GM23338 (cell line): ENCODE data around the gene STK32C. TPM values are rescaled to one million over a fixed set of nuclear protein-coding genes. Genes with fewer than 3 reads are reported as not detected.

Source experiments
- ATAC-seq: fragments of 200-7000 bp; cut with Tn5 transposase; 3 replicates; pipeline ENCODE4 v1.9.1; 2020
- DNase-seq: peaks from one replicate; pipeline ENCODE4 v3.0.0-alpha.2; 2015; ENCODE audit warnings: low spot score
- H2AFZ ChIP-seq: fragments of 200-600 bp; sonication (generic); 2 replicates; pipeline ENCODE4 v1.8.0; 2016; ENCODE audit warnings: antibody characterized with exemption, mild to moderate bottlenecking, moderate library complexity
- H3F3A ChIP-seq: fragments of 200-600 bp; sonication (generic); replicated peaks from 2 replicates; pipeline ENCODE4 v1.8.0; 2017; ENCODE audit warnings: antibody characterized with exemption, mixed run types, low read depth
- H3K27ac ChIP-seq: fragments of 200-600 bp; sonication (generic); 2 replicates; pipeline ENCODE4 v1.6.1; 2016; ENCODE audit warnings: low read depth
- H3K27me3 ChIP-seq: fragments of 200-600 bp; sonication (generic); 2 replicates; pipeline ENCODE4 v1.8.0; 2016; ENCODE audit warnings: mild to moderate bottlenecking, mixed run types, moderate library complexity; ENCODE audit not compliant: insufficient read depth
- H3K36me3 ChIP-seq: fragments of 200-600 bp; sonication (generic); 2 replicates; pipeline ENCODE4 v1.8.0; 2016; ENCODE audit warnings: mild to moderate bottlenecking; ENCODE audit not compliant: insufficient read depth
- H3K4me1 ChIP-seq: fragments of 200-600 bp; sonication (generic); 2 replicates; pipeline ENCODE4 v1.8.0; 2016; ENCODE audit warnings: mild to moderate bottlenecking, moderate library complexity; ENCODE audit not compliant: insufficient read depth
- H3K4me2 ChIP-seq: fragments of 200-600 bp; sonication (generic); 2 replicates; pipeline ENCODE4 v1.7.1; 2017; ENCODE audit warnings: mixed run types
- H3K4me3 ChIP-seq: fragments of 200-600 bp; sonication (generic); 2 replicates; pipeline ENCODE4 v1.6.1; 2016; ENCODE audit warnings: mixed run types
- H3K79me2 ChIP-seq: fragments of 200-600 bp; sonication (generic); replicated peaks from 2 replicates; pipeline ENCODE4 v1.8.0; 2017; ENCODE audit warnings: mild to moderate bottlenecking; ENCODE audit not compliant: insufficient read depth
- H3K9me2 ChIP-seq: fragments of 200-600 bp; sonication (generic); 2 replicates; pipeline ENCODE4 v1.8.0; 2017; ENCODE audit not compliant: insufficient read depth
- H4K20me1 ChIP-seq: fragments of 200-600 bp; sonication (generic); replicated peaks from 2 replicates; pipeline ENCODE4 v1.8.0; 2017; ENCODE audit warnings: mild to moderate bottlenecking; ENCODE audit not compliant: insufficient read depth
- H3K27ac Mint-ChIP-seq: 2 replicates; pipeline ENCODE4 v1.8.0; 2020; ENCODE audit warnings: inconsistent platforms, mild to moderate bottlenecking, moderate library complexity, mixed read lengths
- H3K27me3 Mint-ChIP-seq: 3 replicates; pipeline ENCODE4 v1.8.0; 2022; ENCODE audit warnings: low read depth, mild to moderate bottlenecking, moderate library complexity, mixed read lengths, inconsistent platforms; ENCODE audit not compliant: insufficient read depth, poor library complexity
- H3K36me3 Mint-ChIP-seq: 3 replicates; pipeline ENCODE4 v1.8.0; 2021; ENCODE audit warnings: low read depth, mild to moderate bottlenecking, inconsistent platforms, moderate library complexity, mixed read lengths
- H3K4me1 Mint-ChIP-seq: 3 replicates; pipeline ENCODE4 v1.8.0; 2020; ENCODE audit warnings: mild to moderate bottlenecking, inconsistent platforms, mixed read lengths
- H3K4me3 Mint-ChIP-seq: 3 replicates; pipeline ENCODE4 v1.8.0; 2021; ENCODE audit warnings: moderate library complexity, mild to moderate bottlenecking, inconsistent platforms, mixed read lengths
- H3K9me3 Mint-ChIP-seq: 3 replicates; pipeline ENCODE4 v1.8.0; 2020; ENCODE audit warnings: moderate library complexity, mild to moderate bottlenecking, inconsistent platforms, mixed read lengths
- CREB1 ChIP-seq: fragments of 250-450 bp; sonication (Bioruptor Pico); IDR thresholded peaks from 2 replicates; pipeline ENCODE4 v1.5.0; 2020; ENCODE audit warnings: low read depth, mild to moderate bottlenecking, moderate library complexity
- CTCF ChIP-seq, 2 experiments: fragments of 200-600 bp in 1 of 2; sonication (generic) in 1 of 2; conservative IDR thresholded peaks; 2 replicates each; pipeline versions ENCODE4 v1.5.1 to v1.6.1; 2016 to 2017; ENCODE audit warnings: antibody characterized with exemption in 2 of 2, low read depth in 2 of 2, mild to moderate bottlenecking in 2 of 2, moderate library complexity in 1 of 2
- POLR2AphosphoS5 ChIP-seq: IDR thresholded peaks from 2 replicates; pipeline ENCODE4 v1.6.1; 2016; ENCODE audit warnings: antibody characterized with exemption, low read depth
- REST ChIP-seq: IDR thresholded peaks from one replicate; pipeline ENCODE4 v1.6.1; 2018; ENCODE audit warnings: antibody characterized with exemption; ENCODE audit not compliant: unreplicated experiment
- STAT1 ChIP-seq: IDR thresholded peaks from one replicate; pipeline ENCODE4 v1.6.1; 2016; ENCODE audit warnings: antibody characterized with exemption; ENCODE audit not compliant: unreplicated experiment
- ZNF331 ChIP-seq: fragments of 250-450 bp; sonication (Bioruptor Pico); IDR thresholded peaks from 2 replicates; pipeline ENCODE4 v1.5.0; 2020; ENCODE audit warnings: low read depth, mild to moderate bottlenecking, moderate library complexity
- ZNF462 ChIP-seq: fragments of 250-450 bp; sonication (Bioruptor Pico); IDR thresholded peaks from 2 replicates; pipeline ENCODE4 v1.5.0; 2020; ENCODE audit warnings: mild to moderate bottlenecking, moderate library complexity
- long read RNA-seq: library from polyadenylated mRNA; unstranded; transcript quantifications from one replicate; pipeline ENCODE4 v2.0.0, GENCODE V29; 2020; ENCODE audit not compliant: unreplicated experiment
- polyA plus RNA-seq: library from polyadenylated mRNA; unstranded; fragments of >200 nt; fragmentation: Nextera tagmentation; extraction: Ambion mirVana; gene quantifications from 2 replicates; pipeline ENCODE4 v1.2.1, GENCODE V29; 2016
- total RNA-seq: library from RNA; depleted of rRNA; stranded (reverse); fragments of >200 nt; shearing (Covaris generic); gene quantifications from 2 replicates; pipeline ENCODE4 v1.2.3, GENCODE V29; 2014; rRNA removed

Gene STK32C
- total RNA-seq (8.0 and 10.2 TPM in 2 replicates), polyA plus RNA-seq (20.5 and 24.1 TPM in 2 replicates)
- long read RNA-seq, partial matches to known transcripts: 1 of 8 reads
- long read RNA-seq, other reads (novel, unspliced or antisense): 4 of 8 reads

- peak within 1 kb of the TSS; percentile 92 for H3K4me2 ChIP-seq
- no peaks in the 10 kb centered on the region; the same call in 1 of the 2 replicates for H3K4me1 ChIP-seq
- no peaks in the 10 kb centered on the region for H3K9me2 ChIP-seq
- H3F3A ChIP-seq: no peaks in the 10 kb centered on the region
- Mint-ChIP-seq H3K4me1 (peaks cover 15% of the 10 kb centered on the region), H3K9me3 (peaks cover 23% of the 10 kb centered on the region), H3K4me3 (peak within 1 kb of the TSS; percentile 87), H3K27ac (no peak within 1 kb of the TSS), H3K36me3 (peaks cover 17% of the 10 kb centered on the region), H3K27me3 (peaks cover 34% of the 10 kb centered on the region)
- H2AFZ ChIP-seq: peak within 1 kb of the TSS; percentile 97; the same call in 1 of the 2 replicates
- peak; percentile 72 for ATAC-seq
- no peaks in the 10 kb centered on the region for H4K20me1 ChIP-seq
- H3K79me2 ChIP-seq: no peaks in the 10 kb centered on the region
- H3K36me3 ChIP-seq: peaks cover 4% of the 10 kb centered on the region; the same call in 1 of the 2 replicates
- TF ChIP-seq ZNF331 (no peak), CREB1 (no peak), STAT1 (no peak), REST (no peak), POLR2AphosphoS5 (peak; percentile 68), CTCF (conservative IDR thresholded peaks at IDR 0.05; ENCODE audit: low read depth in 2 of 2) (no peak), ZNF462 (CRISPR knock-in tag) (no peak)
- H3K27me3 ChIP-seq: peaks cover 42% of the 10 kb centered on the region
- peak; percentile 93 for DNase-seq
- H3K4me3 ChIP-seq: peak within 1 kb of the TSS; percentile 68
- no peak within 1 kb of the TSS for H3K27ac ChIP-seq
Observed at GRCh38 chr10:132307823-132308586, at the start of gene STK32C. TSS of gene STK32C (minus strand) at chr10:132307950. CDS start at chr10:132307833, 117 bp downstream.
